ENCODE measurements around the gene PDLIM5.

PDLIM5 gene

DNA sequence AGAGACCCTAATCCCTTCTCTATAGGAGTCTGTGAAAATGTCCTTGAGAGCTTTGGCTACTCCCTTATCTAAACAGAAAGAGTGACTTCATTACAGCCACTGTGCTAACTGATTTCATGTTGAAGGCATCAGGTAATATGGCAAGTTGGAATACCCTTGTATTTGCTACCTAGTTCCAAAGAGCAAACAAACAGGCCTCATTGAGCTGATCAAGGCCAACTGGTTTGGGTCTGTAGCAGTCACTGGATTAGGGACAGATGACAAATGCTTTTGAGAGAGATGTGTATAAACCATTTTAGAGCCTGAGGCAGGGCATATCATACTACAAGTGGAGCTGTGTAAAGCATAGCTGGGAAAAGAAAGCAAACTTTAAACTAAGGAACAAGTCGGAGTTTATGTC is 22.9 kb upstream of the PDLIM5 start:
- Histone ChIP-seq H3K27me3 (ENCODE audit: insufficient read depth, low read length) (no peaks in the 10 kb centered on the region), H3K36me3 (ENCODE audit: insufficient read depth, low read length) (no peaks in the 10 kb centered on the region), H3K9ac (ENCODE audit: low read depth, low read length) (no peak overlapping the region), H3K4me3 (ENCODE audit: low read length) (no peak overlapping the region), H3K4me1 (ENCODE audit: insufficient read depth, low read length) (no peaks in the 10 kb centered on the region), H3K27ac (ENCODE audit: low read depth, low read length) (no peak overlapping the region), H3K9me3 (ENCODE audit: insufficient read depth, low read depth, low read length) (peaks cover 27% of the 10 kb centered on the region)
- WGBS: 91% methylated on average over 1 of the region's 1 CpG

DNA sequence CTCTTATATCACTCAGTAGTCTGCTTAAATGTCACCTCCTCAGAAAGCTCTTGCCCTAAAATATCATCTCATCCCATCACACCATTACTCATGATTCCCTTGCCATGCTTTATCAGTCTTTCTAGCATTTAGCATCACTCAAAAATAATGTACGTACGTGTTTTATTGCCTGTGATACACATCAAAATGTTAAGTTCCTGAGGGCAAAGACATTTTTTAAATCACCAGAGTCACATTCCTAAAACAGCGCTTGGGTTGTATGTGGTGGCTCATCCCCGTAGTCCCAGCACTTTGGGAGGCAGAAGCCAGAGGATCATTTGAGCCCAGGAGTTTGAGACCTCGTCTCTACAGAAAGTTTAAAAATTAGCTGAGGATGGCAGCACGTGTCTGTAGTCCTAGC is 21.3 kb upstream of the PDLIM5 start:
- no peak overlapping the region for H3K27ac ChIP-seq (ENCODE audit: low read depth, low read length)
- no peak overlapping the region for H3K4me3 ChIP-seq (ENCODE audit: low read length)
- no peaks in the 10 kb centered on the region for H3K4me1 ChIP-seq (ENCODE audit: insufficient read depth, low read length)
- no peak overlapping the region for H3K9ac ChIP-seq (ENCODE audit: low read depth, low read length)
- WGBS: 91% methylated on average over 6 of the region's 6 CpGs
- H3K27me3 ChIP-seq (ENCODE audit: insufficient read depth, low read length): no peaks in the 10 kb centered on the region
- H3K36me3 ChIP-seq (ENCODE audit: insufficient read depth, low read length): no peaks in the 10 kb centered on the region
- peaks cover 23% of the 10 kb centered on the region for H3K9me3 ChIP-seq (ENCODE audit: insufficient read depth, low read depth, low read length)

DNA sequence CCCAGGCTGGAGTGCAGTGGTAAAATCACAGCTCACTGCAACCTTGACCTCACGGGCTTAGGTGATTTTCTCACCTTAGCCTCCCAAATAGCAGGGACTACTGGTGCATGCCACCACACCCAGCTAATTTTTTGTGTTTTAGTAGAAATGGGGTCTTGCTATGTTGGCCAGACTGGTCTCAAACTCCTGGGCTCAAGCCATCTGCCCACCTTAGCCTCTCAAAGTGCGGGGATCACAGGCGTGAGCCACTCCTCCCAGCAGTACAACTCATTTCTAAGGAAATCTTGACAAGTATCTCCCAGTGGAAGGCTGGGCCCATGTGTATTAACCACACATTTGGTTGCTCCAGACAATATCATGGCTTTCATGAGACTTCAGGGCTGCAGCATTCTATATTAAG is 20.4 kb upstream of the PDLIM5 start:
- peaks cover 7% of the 10 kb centered on the region for H3K4me1 ChIP-seq (ENCODE audit: insufficient read depth, low read length)
- no peak overlapping the region for H3K27ac ChIP-seq (ENCODE audit: low read depth, low read length)
- no peaks in the 10 kb centered on the region for H3K36me3 ChIP-seq (ENCODE audit: insufficient read depth, low read length)
- H3K4me3 ChIP-seq (ENCODE audit: low read length): no peak overlapping the region
- peaks cover 14% of the 10 kb centered on the region for H3K9me3 ChIP-seq (ENCODE audit: insufficient read depth, low read depth, low read length)
- no peak overlapping the region for H3K9ac ChIP-seq (ENCODE audit: low read depth, low read length)
- 97% methylated on average over 3 of the region's 3 CpGs for WGBS
- H3K27me3 ChIP-seq (ENCODE audit: insufficient read depth, low read length): no peaks in the 10 kb centered on the region

DNA sequence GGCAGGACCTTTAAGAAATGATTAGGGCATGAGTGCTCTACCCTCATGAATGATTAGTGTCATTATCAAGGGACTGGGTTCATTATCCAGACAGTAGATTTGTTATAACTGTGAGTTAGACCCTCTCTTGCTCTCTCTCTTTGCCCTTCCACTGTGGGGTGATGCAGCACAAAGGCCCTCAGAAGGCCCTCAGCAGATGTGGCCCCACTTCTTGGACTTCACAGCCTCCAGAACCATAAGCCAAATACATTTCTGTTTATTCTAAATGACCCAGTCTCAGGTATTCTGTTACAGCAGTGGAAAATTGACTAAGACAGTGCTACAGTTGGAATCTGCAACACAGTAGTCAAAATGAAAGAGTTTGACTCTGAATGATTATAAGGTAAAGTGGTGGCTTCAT is 17.2 kb upstream of the PDLIM5 start:
- H3K9me3 ChIP-seq (ENCODE audit: insufficient read depth, low read depth, low read length): no peaks in the 10 kb centered on the region

DNA sequence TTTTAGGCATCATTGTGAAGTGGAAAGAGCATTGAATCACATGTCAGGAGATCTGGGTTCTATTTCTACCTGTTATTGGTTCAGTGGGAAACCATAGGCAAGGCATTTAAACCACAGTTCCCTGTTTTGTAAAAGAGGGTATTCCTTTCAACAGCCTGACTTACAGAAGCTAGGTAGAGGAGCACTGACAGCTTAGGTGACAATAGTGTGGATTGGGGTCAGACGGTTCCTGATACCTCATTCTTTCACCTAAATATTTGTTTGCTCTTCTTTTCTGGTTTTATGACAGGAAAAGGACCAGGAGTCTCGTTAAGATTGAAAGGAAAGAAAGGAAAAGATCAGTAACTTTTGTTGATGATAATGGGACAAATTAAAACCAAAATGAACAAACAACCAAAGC is 15.9 kb upstream of the PDLIM5 start:
- H3K9ac ChIP-seq (ENCODE audit: low read depth, low read length): no peak overlapping the region
- H3K4me3 ChIP-seq (ENCODE audit: low read length): no peak overlapping the region
- peaks cover 8% of the 10 kb centered on the region for H3K4me1 ChIP-seq (ENCODE audit: insufficient read depth, low read length)
- H3K27me3 ChIP-seq (ENCODE audit: insufficient read depth, low read length): no peaks in the 10 kb centered on the region
- no peaks in the 10 kb centered on the region for H3K9me3 ChIP-seq (ENCODE audit: insufficient read depth, low read depth, low read length)
- no CpG with 5 or more reads among the region's 2 CpGs for WGBS
- no peaks in the 10 kb centered on the region for H3K36me3 ChIP-seq (ENCODE audit: insufficient read depth, low read length)
- H3K27ac ChIP-seq (ENCODE audit: low read depth, low read length): no peak overlapping the region

More for the DNA sequence above, 17.2 kb upstream of the PDLIM5 start:
- H3K9ac ChIP-seq (ENCODE audit: low read depth, low read length): no peak overlapping the region
- no peaks in the 10 kb centered on the region for H3K36me3 ChIP-seq (ENCODE audit: insufficient read depth, low read length)
- no peak overlapping the region for H3K4me3 ChIP-seq (ENCODE audit: low read length)
- no peak overlapping the region for H3K27ac ChIP-seq (ENCODE audit: low read depth, low read length)
- H3K27me3 ChIP-seq (ENCODE audit: insufficient read depth, low read length): no peaks in the 10 kb centered on the region
- peaks cover 8% of the 10 kb centered on the region for H3K4me1 ChIP-seq (ENCODE audit: insufficient read depth, low read length)

DNA sequence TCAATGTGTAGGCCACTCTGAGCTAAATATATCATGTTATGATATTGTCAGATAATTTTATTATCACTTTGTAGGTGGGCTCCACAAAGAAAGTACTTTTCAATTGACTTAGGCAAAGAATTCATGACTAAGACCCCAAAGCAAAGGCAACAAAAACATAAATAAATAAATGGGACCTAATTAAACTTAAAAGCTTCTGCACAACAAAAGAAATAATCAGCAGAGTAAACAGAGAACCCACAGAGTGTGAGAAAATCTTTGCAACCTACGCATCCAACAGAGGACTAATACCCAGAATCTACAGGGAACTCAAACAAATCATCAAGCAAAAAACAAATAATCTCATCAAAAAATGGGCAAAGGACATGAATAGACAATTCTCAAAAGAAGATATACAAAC is 15.2 kb upstream of the PDLIM5 start:
- Histone ChIP-seq H3K4me1 (ENCODE audit: insufficient read depth, low read length) (peaks cover 8% of the 10 kb centered on the region), H3K27me3 (ENCODE audit: insufficient read depth, low read length) (no peaks in the 10 kb centered on the region)
- WGBS: 60% methylated on average over 1 of the region's 1 CpG

DNA sequence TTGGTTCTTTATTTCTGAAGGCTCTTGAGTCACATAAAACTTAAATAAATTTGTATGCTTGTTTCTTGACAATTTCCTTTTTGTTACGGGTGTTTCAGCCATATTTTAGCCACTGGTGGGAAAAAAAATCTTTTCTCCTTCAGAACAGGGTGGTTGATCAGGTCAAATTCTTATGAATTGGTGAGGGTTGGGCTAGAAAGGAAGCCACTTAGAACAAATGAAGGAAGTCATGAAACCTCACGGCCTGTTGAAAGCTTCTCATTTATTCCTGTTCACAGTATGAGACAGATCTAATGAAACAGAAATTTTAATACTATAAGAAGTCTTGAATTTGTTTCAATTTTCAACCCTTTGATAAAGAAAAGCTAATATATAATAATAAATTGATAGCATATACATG is 12.1 kb upstream of the PDLIM5 start:
- 96% methylated on average over 2 of the region's 2 CpGs for WGBS
- Histone ChIP-seq H3K4me3 (ENCODE audit: low read length) (no peak overlapping the region), H3K4me1 (ENCODE audit: insufficient read depth, low read length) (peaks cover 8% of the 10 kb centered on the region), H3K27ac (ENCODE audit: low read depth, low read length) (no peak overlapping the region), H3K27me3 (ENCODE audit: insufficient read depth, low read length) (no peaks in the 10 kb centered on the region), H3K9me3 (ENCODE audit: insufficient read depth, low read depth, low read length) (no peaks in the 10 kb centered on the region), H3K9ac (ENCODE audit: low read depth, low read length) (no peak overlapping the region), H3K36me3 (ENCODE audit: insufficient read depth, low read length) (no peaks in the 10 kb centered on the region)

More for the DNA sequence above, 15.2 kb upstream of the PDLIM5 start:
- Histone ChIP-seq H3K9ac (ENCODE audit: low read depth, low read length) (no peak overlapping the region), H3K36me3 (ENCODE audit: insufficient read depth, low read length) (no peaks in the 10 kb centered on the region), H3K4me3 (ENCODE audit: low read length) (no peak overlapping the region), H3K27ac (ENCODE audit: low read depth, low read length) (no peak overlapping the region), H3K9me3 (ENCODE audit: insufficient read depth, low read depth, low read length) (no peaks in the 10 kb centered on the region)

DNA sequence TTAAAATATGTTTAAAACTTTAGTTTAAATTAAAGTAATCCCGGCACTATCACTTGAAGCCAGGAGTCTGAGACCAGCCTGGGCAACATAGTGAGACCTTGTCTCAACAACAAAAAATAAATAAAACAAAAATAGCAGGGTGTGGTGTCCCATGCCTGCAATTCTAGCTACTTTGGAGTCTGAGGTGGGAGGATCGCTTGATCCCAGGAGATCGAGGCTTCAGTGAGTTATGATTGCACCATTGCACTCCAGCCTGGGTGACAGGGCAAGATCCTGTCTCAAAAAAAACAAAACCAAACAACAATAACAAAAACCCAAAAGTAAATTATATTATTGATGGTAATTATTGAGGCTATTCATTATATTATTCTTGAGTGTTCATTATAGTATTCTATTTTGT is 9.9 kb upstream of the PDLIM5 start:
- Histone ChIP-seq H3K4me1 (ENCODE audit: insufficient read depth, low read length) (no peaks in the 10 kb centered on the region), H3K36me3 (ENCODE audit: insufficient read depth, low read length) (no peaks in the 10 kb centered on the region), H3K27me3 (ENCODE audit: insufficient read depth, low read length) (no peaks in the 10 kb centered on the region), H3K9ac (ENCODE audit: low read depth, low read length) (no peak overlapping the region), H3K27ac (ENCODE audit: low read depth, low read length) (no peak overlapping the region), H3K4me3 (ENCODE audit: low read length) (no peak overlapping the region), H3K9me3 (ENCODE audit: insufficient read depth, low read depth, low read length) (no peaks in the 10 kb centered on the region)
- 95% methylated on average over 2 of the region's 3 CpGs for WGBS

DNA sequence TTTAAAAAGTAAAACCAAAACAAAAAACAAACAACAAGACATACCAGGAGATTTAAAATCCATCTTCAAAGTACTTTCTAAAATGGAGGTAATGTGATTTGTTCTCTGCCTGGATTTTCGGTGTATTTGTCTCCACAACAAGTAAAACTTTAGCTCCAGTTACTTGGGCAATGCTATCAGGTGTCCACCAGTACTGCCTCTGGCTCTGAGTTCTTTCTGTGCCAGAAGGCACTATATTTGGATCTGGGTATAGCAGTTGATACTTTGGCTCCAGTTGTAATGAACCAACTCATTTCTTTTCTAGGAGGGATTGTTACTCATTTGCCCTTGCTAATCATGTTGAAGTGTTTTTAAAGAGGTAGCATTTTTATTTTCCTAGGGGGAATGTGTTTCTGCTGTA is 9.5 kb upstream of the PDLIM5 start:
- WGBS: 100% methylated on average over 1 of the region's 1 CpG
- no peak overlapping the region for H3K4me3 ChIP-seq (ENCODE audit: low read length)
- no peak overlapping the region for H3K9ac ChIP-seq (ENCODE audit: low read depth, low read length)
- H3K36me3 ChIP-seq (ENCODE audit: insufficient read depth, low read length): no peaks in the 10 kb centered on the region
- no peaks in the 10 kb centered on the region for H3K27me3 ChIP-seq (ENCODE audit: insufficient read depth, low read length)
- no peaks in the 10 kb centered on the region for H3K4me1 ChIP-seq (ENCODE audit: insufficient read depth, low read length)
- H3K9me3 ChIP-seq (ENCODE audit: insufficient read depth, low read depth, low read length): no peaks in the 10 kb centered on the region
- H3K27ac ChIP-seq (ENCODE audit: low read depth, low read length): no peak overlapping the region

DNA sequence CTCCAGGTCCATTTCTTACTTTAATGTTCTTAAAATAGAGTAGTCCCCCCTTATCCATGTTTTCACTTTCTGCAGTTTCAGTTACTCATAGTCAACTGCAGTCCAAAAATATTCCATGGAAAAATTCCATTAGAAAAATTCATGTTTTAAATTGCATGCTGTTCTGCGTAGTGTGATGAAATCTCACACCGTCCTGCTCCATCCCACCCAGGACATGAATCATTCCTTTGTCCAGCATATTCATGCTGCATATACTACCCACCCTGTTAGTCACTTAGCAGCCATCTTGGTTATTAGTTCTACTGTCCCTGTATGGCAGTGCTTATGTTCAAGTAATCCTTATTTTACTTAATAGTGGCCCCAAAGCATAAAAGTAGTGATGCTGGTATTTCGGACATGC is 5.4 kb upstream of the PDLIM5 start:
- Histone ChIP-seq H3K36me3 (ENCODE audit: insufficient read depth, low read length) (no peaks in the 10 kb centered on the region), H3K9me3 (ENCODE audit: insufficient read depth, low read depth, low read length) (no peaks in the 10 kb centered on the region), H3K4me1 (ENCODE audit: insufficient read depth, low read length) (0 out of 2 replicates have a peak, but pooled peaks cover 4% of the 10 kb centered on the region), H3K27ac (ENCODE audit: low read depth, low read length) (no peak overlapping the region), H3K27me3 (ENCODE audit: insufficient read depth, low read length) (peaks cover 6% of the 10 kb centered on the region), H3K4me3 (ENCODE audit: low read length) (no peak overlapping the region), H3K9ac (ENCODE audit: low read depth, low read length) (no peak overlapping the region)
- WGBS: 95% methylated on average over 3 of the region's 3 CpGs

DNA sequence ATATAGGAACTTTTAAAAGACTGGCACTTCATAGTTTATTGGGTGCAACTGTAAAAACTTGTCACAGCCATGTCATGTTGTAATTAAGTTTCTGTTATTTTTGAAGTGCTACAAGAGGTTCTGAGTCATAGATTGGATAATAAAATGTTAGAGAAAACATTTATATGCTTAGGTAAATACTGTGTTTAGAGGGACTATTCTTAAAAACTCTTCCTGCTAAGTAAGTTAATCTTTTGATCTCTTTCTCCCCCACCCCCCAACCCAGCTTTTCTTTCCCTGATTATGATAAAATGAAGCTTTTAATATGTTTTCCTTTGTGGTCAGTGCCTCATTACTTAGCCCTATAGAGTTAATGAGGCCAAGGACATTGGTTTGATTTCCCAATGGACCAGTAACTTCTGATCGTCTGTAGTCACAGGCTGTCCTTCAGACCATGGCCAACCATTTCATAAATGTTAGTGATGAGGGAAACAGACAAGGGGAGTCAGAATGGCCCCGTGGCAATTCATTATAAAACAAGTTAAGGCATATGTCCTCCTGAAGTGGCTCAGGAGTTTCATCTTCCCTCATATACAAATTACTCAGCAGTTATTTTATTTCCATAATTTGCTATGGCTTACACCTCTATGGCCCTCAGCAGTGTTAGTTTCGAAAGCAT is 3.9 kb upstream of the PDLIM5 start:
- H3K9me3 ChIP-seq (ENCODE audit: insufficient read depth, low read depth, low read length): no peaks in the 10 kb centered on the region
- WGBS: 86% methylated on average over 3 of the region's 3 CpGs
- no peak overlapping the region for H3K9ac ChIP-seq (ENCODE audit: low read depth, low read length)
- H3K27ac ChIP-seq (ENCODE audit: low read depth, low read length): no peak overlapping the region
- H3K4me1 ChIP-seq (ENCODE audit: insufficient read depth, low read length): peaks cover 5% of the 10 kb centered on the region
- no peak overlapping the region for H3K4me3 ChIP-seq (ENCODE audit: low read length)
- H3K27me3 ChIP-seq (ENCODE audit: insufficient read depth, low read length): peaks cover 6% of the 10 kb centered on the region
- H3K36me3 ChIP-seq (ENCODE audit: insufficient read depth, low read length): no peaks in the 10 kb centered on the region

DNA sequence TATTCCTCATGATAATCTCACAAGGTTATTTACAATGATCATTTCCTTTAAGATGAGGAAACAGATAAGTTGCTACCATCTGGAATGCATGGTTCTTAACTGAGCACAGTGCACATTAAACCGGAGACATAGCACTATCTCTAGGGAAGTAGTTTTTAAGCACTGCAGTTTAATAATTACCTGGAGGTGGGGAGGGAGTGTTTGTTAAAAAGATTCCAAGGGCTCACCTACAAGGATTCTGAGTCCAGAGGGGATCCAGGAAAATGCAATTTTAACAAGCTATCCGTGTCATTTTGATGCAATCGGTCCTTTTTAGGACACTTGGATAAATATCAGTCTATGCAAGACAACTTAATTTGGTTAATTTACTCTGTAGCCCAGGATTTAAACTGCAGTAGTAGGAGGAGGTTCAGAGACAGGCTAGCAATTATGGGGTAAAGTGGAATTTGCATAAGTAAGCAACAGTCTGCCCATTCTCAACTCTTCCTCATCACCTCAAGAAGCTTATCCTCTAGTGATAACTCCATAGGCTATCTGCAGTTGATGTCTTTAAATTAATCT is 2.8 kb upstream of the PDLIM5 start:
- H3K4me1 ChIP-seq (ENCODE audit: insufficient read depth, low read length): peaks cover 15% of the 10 kb centered on the region
- H3K36me3 ChIP-seq (ENCODE audit: insufficient read depth, low read length): no peaks in the 10 kb centered on the region
- no peak overlapping the region for H3K9ac ChIP-seq (ENCODE audit: low read depth, low read length)
- no peaks in the 10 kb centered on the region for H3K9me3 ChIP-seq (ENCODE audit: insufficient read depth, low read depth, low read length)
- H3K4me3 ChIP-seq (ENCODE audit: low read length): no peak overlapping the region
- WGBS: 94% methylated on average over 3 of the region's 3 CpGs
- peaks cover 6% of the 10 kb centered on the region for H3K27me3 ChIP-seq (ENCODE audit: insufficient read depth, low read length)
- no peak overlapping the region for H3K27ac ChIP-seq (ENCODE audit: low read depth, low read length)

Measured in HUES64 (cell line).